Kidney epithelial cell (primary cell): ENCODE measurements around the gene SMCO3. TPM values are rescaled to one million over a fixed set of nuclear protein-coding genes. Genes with fewer than 3 reads are reported as not detected.

Experiments used
- DNase-seq: peaks from one replicate; pipeline ENCODE4 v3.0.0-alpha.2; 2010; ENCODE audit warnings: low read depth
- H3K27me3 ChIP-seq: 2 replicates; pipeline ENCODE4 v1.6.0; 2011; ENCODE audit warnings: low read length; ENCODE audit not compliant: control insufficient read depth, insufficient read depth
- H3K36me3 ChIP-seq: 2 replicates; pipeline ENCODE4 v1.5.1; 2011; ENCODE audit warnings: low read length; ENCODE audit not compliant: control insufficient read depth, insufficient read depth
- H3K4me3 ChIP-seq: 2 replicates; pipeline ENCODE4 v1.5.1; 2011; ENCODE audit warnings: low read depth, mild to moderate bottlenecking, control low read depth, low read length
- total RNA-seq: library from RNA; depleted of rRNA; stranded (reverse); fragments of >200 nt; gene quantifications from 2 replicates; pipeline ENCODE4 v1.2.3, GENCODE V29; 2015
- TF ChIP-seq, protein P1 (sequence below): IDR thresholded peaks from 2 replicates; pipeline ENCODE4 v1.5.1; 2011; ENCODE audit warnings: mild to moderate bottlenecking, moderate library complexity, low read length, control low read depth, inconsistent platforms; ENCODE audit not compliant: insufficient read depth, poor library complexity, severe bottlenecking

The SMCO3 gene
- total RNA-seq, result not detected in 2 replicates

DNA sequence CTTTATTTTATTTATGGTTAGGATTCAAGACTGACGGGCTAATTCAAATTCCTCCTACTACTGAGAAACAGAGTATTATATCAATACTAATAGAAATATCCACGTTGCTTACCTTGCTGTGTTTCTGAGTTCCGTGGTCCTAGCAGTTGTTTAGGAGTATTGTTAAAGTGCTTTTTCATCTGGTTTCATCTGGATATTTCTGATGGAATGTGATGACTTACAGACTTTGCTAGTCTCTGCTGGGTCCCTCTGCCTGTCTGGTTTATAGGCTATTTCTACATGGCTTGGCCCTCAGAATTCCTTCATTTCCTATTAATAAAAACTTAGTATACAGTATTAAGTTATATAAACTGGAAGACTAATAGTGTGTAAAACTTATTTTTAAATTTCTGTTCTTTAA lies at the start of gene SMCO3:
Gene SMCO3 (minus strand): TSS at position 169 of the 400 bp plus-strand sequence. CDS start 7,502 bp downstream, outside the sequence.
- no peak within 1 kb of the TSS for H3K4me3 ChIP-seq
- no peaks in the 10 kb centered on the region for H3K27me3 ChIP-seq
- H3K36me3 ChIP-seq, result no peaks in the 10 kb centered on the region
- TF ChIP-seq, protein P1, sequence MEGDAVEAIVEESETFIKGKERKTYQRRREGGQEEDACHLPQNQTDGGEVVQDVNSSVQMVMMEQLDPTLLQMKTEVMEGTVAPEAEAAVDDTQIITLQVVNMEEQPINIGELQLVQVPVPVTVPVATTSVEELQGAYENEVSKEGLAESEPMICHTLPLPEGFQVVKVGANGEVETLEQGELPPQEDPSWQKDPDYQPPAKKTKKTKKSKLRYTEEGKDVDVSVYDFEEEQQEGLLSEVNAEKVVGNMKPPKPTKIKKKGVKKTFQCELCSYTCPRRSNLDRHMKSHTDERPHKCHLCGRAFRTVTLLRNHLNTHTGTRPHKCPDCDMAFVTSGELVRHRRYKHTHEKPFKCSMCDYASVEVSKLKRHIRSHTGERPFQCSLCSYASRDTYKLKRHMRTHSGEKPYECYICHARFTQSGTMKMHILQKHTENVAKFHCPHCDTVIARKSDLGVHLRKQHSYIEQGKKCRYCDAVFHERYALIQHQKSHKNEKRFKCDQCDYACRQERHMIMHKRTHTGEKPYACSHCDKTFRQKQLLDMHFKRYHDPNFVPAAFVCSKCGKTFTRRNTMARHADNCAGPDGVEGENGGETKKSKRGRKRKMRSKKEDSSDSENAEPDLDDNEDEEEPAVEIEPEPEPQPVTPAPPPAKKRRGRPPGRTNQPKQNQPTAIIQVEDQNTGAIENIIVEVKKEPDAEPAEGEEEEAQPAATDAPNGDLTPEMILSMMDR, result no peak
- no peak for DNase-seq

DNA sequence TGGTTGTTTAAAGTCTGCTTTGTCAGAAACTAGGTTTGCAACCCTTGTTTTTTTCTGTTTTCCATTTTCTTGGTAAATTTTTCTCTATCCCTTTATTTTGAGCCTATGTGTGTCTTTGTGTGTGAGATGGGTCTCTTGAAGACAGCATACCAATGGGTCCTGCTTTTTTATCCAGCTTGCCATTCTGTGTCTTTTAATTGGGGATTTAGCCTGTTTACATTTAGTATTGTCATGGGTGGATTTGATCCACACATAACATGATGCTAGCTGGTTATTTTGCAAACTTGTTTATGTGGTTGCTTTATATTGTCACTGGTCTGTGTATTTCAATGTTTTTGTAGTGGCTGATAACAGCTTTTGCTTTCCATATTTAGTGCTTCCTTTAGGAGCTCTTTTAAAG lies 46.5 kb upstream of the SMCO3 start:
- no peak for DNase-seq
- Histone ChIP-seq H3K27me3 (no peaks in the 10 kb centered on the region), H3K36me3 (no peaks in the 10 kb centered on the region), H3K4me3 (no peak overlapping the region)
- TF ChIP-seq, protein P1, result no peak

DNA sequence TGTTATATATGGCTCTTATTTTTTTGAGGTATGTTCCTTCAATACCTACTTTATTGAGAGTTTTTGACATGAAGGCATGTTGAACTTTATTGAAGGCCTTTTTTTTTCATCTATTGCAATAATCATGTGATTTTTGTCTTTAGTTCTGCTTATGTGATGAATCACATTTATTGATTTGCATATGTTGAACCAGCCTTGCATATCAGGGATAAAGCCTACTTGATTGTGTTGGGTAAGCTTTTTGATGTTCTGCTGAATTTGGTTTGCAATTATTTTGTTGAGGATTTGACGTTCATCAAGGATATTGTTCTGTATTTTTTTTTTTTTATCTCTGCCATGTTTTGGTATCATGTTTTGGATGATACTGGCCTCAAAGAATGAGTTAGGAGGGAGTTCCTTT lies 44.5 kb upstream of the SMCO3 start:
- Histone ChIP-seq H3K4me3 (no peak overlapping the region), H3K27me3 (no peaks in the 10 kb centered on the region), H3K36me3 (no peaks in the 10 kb centered on the region)
- DNase-seq, result no peak
- TF ChIP-seq, protein P1, result no peak

DNA sequence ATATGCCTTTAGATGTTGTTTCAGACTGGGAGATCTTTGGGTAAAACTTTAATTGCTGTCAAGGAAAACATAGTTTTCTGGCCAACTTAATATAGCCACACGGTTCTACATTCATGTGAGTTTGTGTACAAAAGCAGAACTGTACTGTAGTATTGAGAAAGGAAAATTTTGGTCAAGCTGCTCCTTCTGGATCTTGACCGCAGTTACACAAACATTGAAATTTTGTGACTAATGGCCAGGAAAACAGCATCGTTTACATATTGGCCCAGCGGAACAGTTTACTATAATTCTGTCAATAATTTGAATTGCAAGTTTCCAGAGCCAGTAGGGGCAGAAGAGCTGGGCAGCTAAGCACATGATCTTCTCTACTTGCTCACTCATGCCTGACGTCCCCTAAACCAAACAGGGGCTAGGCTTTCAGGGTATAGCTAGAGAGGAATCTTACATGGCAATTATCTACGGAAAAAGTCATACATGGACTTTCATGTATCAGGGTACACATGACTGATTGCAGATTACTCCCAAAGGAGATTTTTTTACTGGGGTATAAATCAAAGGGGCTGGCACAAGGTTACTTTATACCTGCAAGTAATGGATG lies 40.7 kb upstream of the SMCO3 start:
- Histone ChIP-seq H3K27me3 (no peaks in the 10 kb centered on the region), H3K36me3 (no peaks in the 10 kb centered on the region), H3K4me3 (no peak overlapping the region)
- TF ChIP-seq, protein P1, result no peak
- no peak for DNase-seq

DNA sequence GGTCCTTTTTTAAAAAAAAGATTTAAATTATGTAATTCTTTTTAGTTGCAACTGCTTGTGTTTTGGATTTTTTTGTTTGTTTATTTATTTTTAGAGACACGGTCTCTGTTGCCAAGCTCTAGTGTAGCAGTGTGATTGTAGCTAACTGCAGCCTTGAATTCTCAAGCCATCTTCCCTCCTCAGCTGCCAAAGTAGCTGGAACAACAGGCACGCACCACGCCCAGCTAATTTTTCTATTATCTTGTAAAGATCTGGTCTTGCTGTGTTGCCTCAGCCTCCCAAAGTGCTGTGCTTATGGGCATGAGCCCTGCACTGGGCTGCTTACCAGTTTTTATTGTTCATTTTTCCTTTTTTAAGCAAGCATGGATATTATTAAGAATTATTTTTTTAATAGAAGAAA lies 40.0 kb upstream of the SMCO3 start:
- DNase-seq, result no peak
- TF ChIP-seq, protein P1, result no peak
- Histone ChIP-seq H3K27me3 (no peaks in the 10 kb centered on the region), H3K36me3 (no peaks in the 10 kb centered on the region), H3K4me3 (no peak overlapping the region)

DNA sequence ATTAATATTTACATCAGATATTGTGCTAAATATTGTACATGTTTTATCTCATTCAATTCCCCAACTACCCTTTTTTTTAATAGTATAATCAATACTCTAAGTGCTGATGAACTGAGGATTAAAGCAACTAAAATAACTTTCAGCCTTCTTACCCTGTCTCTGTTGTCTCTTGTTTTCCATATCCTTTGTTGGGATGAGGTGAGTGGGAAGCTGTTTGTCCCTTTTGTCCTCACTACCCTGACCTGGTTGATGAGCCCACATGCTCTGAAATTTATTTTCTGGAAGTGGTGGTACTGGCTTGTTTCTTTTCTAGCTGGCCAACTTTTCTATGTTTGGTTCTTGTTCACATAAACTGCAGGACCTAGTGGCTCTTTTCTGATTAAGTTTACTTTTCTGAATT lies 38.9 kb upstream of the SMCO3 start:
- TF ChIP-seq, protein P1, result no peak
- H3K27me3 ChIP-seq, result no peaks in the 10 kb centered on the region
- DNase-seq, result no peak
- no peak overlapping the region for H3K4me3 ChIP-seq
- no peaks in the 10 kb centered on the region for H3K36me3 ChIP-seq
